ENCODE data around the gene NOL9. TPM values are rescaled to one million over a fixed set of nuclear protein-coding genes. Genes with fewer than 3 reads are reported as not detected.

Gene NOL9
- total RNA-seq, 2 experiments from 2014 or later: 52.3 to 54.1 TPM

DNA sequence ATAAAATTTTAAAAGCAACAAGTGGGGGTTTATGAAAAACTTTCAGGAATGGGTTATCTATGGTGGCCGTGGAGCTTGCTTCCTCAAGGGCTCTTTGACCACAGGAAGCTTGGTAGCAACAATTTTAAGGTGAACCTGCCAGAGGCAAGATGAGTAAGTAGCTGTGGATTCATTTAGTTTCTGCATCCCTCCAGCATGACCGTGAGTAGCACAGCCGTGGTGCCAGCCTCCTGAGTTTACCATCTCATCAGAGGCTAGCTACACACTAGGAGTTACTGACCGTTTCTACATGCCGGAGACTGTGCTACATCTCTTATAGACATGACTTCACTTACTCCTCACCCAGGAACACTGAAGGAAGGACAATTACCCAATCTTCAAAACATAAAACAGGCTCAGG lies 32.8 kb downstream of the NOL9 start:
- CTCF ChIA-PET: no interaction called here
- H3K9me3 ChIP-seq (ENCODE audit: control insufficient read depth in 1 of 2, insufficient read depth in 1 of 2, low read length in 2 of 2): no peaks in the 10 kb centered on the region
- Mint-ChIP-seq H3K9me3 (no peaks in the 10 kb centered on the region), H3K27me3 (no peaks in the 10 kb centered on the region), H3K4me3 (no peak overlapping the region), H3K4me1 (ENCODE audit: low read depth) (no peaks in the 10 kb centered on the region), H3K27ac (no peak overlapping the region), H3K36me3 (ENCODE audit: low read depth) (peaks cover 26% of the 10 kb centered on the region)
- POLR2A ChIA-PET: no interaction called here
- DNase-seq (no peak), ATAC-seq (ENCODE audit: poor library complexity) (no peak)
- peaks cover 23% of the 10 kb centered on the region for H3K36me3 ChIP-seq (ENCODE audit: insufficient read depth, low read length)
- H3K4me3 ChIP-seq (ENCODE audit: low read length): no peak overlapping the region
- H3K27me3 ChIP-seq (ENCODE audit: control insufficient read depth in 1 of 2, insufficient read depth in 2 of 2, low read length in 2 of 2): no peaks in the 10 kb centered on the region
- H3K4me1 ChIP-seq (ENCODE audit: insufficient read depth, low read length): no peaks in the 10 kb centered on the region
- TF ChIP-seq, protein P1, sequence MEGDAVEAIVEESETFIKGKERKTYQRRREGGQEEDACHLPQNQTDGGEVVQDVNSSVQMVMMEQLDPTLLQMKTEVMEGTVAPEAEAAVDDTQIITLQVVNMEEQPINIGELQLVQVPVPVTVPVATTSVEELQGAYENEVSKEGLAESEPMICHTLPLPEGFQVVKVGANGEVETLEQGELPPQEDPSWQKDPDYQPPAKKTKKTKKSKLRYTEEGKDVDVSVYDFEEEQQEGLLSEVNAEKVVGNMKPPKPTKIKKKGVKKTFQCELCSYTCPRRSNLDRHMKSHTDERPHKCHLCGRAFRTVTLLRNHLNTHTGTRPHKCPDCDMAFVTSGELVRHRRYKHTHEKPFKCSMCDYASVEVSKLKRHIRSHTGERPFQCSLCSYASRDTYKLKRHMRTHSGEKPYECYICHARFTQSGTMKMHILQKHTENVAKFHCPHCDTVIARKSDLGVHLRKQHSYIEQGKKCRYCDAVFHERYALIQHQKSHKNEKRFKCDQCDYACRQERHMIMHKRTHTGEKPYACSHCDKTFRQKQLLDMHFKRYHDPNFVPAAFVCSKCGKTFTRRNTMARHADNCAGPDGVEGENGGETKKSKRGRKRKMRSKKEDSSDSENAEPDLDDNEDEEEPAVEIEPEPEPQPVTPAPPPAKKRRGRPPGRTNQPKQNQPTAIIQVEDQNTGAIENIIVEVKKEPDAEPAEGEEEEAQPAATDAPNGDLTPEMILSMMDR (IDR thresholded peaks at IDR 0.05): no peak
- intact Hi-C loops (cut with DNase I, micrococcal nuclease): no loop called here
- H3K27ac ChIP-seq (ENCODE audit: low read depth in 1 of 2, low read length in 2 of 2): no peak overlapping the region

GRCh38 chr1:6519935-6520671 lies 34.2 kb downstream of the NOL9 start:
- no peaks in the 10 kb centered on the region for H3K4me1 Mint-ChIP-seq (ENCODE audit: low read depth)
- TF ChIP-seq, protein P1 (IDR thresholded peaks at IDR 0.05): no peak
- no peaks in the 10 kb centered on the region for H3K9me3 ChIP-seq (ENCODE audit: control insufficient read depth in 1 of 2, insufficient read depth in 1 of 2, low read length in 2 of 2)
- DNase-seq: no peak
- H3K27me3 Mint-ChIP-seq: no peaks in the 10 kb centered on the region
- no peak for ATAC-seq (ENCODE audit: poor library complexity)
- ChIA-PET POLR2A (no interaction called here), CTCF (no interaction called here)
- no peak overlapping the region for H3K27ac Mint-ChIP-seq
- H3K36me3 Mint-ChIP-seq (ENCODE audit: low read depth): peaks cover 11% of the 10 kb centered on the region
- intact Hi-C loops (cut with DNase I, micrococcal nuclease): no loop called here
- H3K9me3 Mint-ChIP-seq: no peaks in the 10 kb centered on the region
- no peaks in the 10 kb centered on the region for H3K27me3 ChIP-seq (ENCODE audit: control insufficient read depth in 1 of 2, insufficient read depth in 2 of 2, low read length in 2 of 2)
- H3K4me3 ChIP-seq (ENCODE audit: low read length): no peak overlapping the region
- H3K36me3 ChIP-seq (ENCODE audit: insufficient read depth, low read length): peaks cover 9% of the 10 kb centered on the region
- no peak overlapping the region for H3K27ac ChIP-seq (ENCODE audit: low read depth in 1 of 2, low read length in 2 of 2)
- H3K4me1 ChIP-seq (ENCODE audit: insufficient read depth, low read length): no peaks in the 10 kb centered on the region
- H3K4me3 Mint-ChIP-seq: no peak overlapping the region

- TF ChIP-seq, protein P1 (IDR thresholded peaks at IDR 0.05): no peak
- Histone ChIP-seq H3K27me3 (ENCODE audit: control insufficient read depth in 1 of 2, insufficient read depth in 2 of 2, low read length in 2 of 2) (no peaks in the 10 kb centered on the region), H3K4me3 (ENCODE audit: low read length) (no peak overlapping the region), H3K36me3 (ENCODE audit: insufficient read depth, low read length) (peaks cover 8% of the 10 kb centered on the region), H3K27ac (ENCODE audit: low read depth in 1 of 2, low read length in 2 of 2) (no peak overlapping the region), H3K4me1 (ENCODE audit: insufficient read depth, low read length) (no peaks in the 10 kb centered on the region), H3K9me3 (ENCODE audit: control insufficient read depth in 1 of 2, insufficient read depth in 1 of 2, low read length in 2 of 2) (no peaks in the 10 kb centered on the region)
- POLR2A ChIA-PET: no interaction called here
- no peak for ATAC-seq (ENCODE audit: poor library complexity)
- H3K4me3 Mint-ChIP-seq: no peak overlapping the region
- CTCF ChIA-PET: no interaction called here
- intact Hi-C loops (cut with DNase I, micrococcal nuclease): no loop called here
- H3K27me3 Mint-ChIP-seq: no peaks in the 10 kb centered on the region
- peaks cover 10% of the 10 kb centered on the region for H3K36me3 Mint-ChIP-seq (ENCODE audit: low read depth)
- H3K27ac Mint-ChIP-seq: no peak overlapping the region
- no peaks in the 10 kb centered on the region for H3K4me1 Mint-ChIP-seq (ENCODE audit: low read depth)
- DNase-seq: no peak
- H3K9me3 Mint-ChIP-seq: no peaks in the 10 kb centered on the region
Observed at GRCh38 chr1:6519491-6519934, 34.8 kb downstream of the NOL9 start.
